BE2C (cell line): Measurements from ENCODE around the gene NAA35. TPM values are rescaled to one million over a fixed set of nuclear protein-coding genes. Genes with fewer than 3 reads are reported as not detected.

ENCODE experiments used
- DNase-seq: peaks from one replicate; pipeline ENCODE4 v3.0.0-alpha.2; 2020
- H3K27me3 ChIP-seq: fragments of 250-450 bp; sonication (Bioruptor Pico); 2 replicates; pipeline ENCODE4 v1.5.1; 2020; ENCODE audit warnings: mild to moderate bottlenecking
- H3K36me3 ChIP-seq: fragments of 250-450 bp; sonication (Bioruptor Pico); 2 replicates; pipeline ENCODE4 v1.5.1; 2020; ENCODE audit warnings: mild to moderate bottlenecking
- H3K4me1 ChIP-seq: fragments of 250-450 bp; sonication (Bioruptor Pico); 2 replicates; pipeline ENCODE4 v1.5.1; 2020
- H3K4me3 ChIP-seq: 2 replicates; pipeline ENCODE4 v1.5.1; 2011; ENCODE audit warnings: low read depth, low read length
- H3K9me3 ChIP-seq: fragments of 250-450 bp; sonication (Bioruptor Pico); 2 replicates; pipeline ENCODE4 v1.5.1; 2020
- polyA plus RNA-seq: library from polyadenylated mRNA; unstranded; fragments of >200 nt; gene quantifications from one replicate; pipeline ENCODE4 v1.2.1, GENCODE V29; 2012; ENCODE audit warnings: low read depth, missing spikeins; ENCODE audit not compliant: insufficient read length, insufficient read depth
- TF ChIP-seq, protein P1 (sequence below): IDR thresholded peaks from 2 replicates; pipeline ENCODE4 v1.5.1; 2012; ENCODE audit warnings: mild to moderate bottlenecking, low read depth, low read length

Gene NAA35
- 10.3 TPM for polyA plus RNA-seq

DNA sequence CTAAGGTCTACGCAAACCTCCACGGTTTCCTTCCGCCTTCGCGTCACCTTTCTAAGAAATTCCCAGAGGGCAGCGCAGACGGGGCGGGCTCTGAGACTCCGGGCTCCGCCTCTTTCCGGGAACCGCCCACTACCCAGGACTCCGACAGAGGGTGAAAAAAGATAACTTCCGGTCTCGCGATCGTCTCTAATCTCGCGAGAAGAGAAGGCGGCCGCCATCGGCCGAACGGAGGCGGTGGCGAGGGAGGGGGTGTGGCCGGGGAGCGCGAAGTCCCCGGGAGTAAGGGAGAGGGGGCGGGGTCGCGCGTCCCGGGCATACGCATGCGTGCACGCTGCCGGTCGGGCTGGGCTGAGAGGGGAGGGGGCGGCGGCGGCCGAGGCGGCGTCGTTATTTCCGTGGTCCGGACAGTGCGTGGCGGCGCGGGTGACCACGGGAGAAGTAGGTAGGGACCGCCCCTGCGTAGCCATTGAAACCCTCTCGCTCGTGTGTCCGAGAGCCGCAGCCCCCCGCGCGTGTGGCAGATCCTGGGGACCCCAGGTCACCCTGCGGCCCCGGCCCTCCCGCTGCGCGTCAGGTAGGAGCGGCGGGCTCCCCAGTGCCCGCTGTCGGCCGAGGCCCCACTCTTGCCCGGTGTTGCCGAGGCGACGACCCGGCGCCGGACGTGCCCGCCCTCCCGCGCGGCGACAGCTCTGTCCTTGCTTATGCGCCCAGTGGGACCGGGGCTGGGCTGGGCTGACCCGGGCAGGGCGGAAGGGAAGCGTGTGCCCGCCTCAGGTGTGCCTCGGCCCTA, at the start of gene NAA35:
TSS of gene NAA35 (plus strand) at position 315 of the 790 bp plus-strand sequence. CDS start 1,014 bp downstream, outside the sequence.
- H3K27me3 ChIP-seq = no peaks in the 10 kb centered on the region
- H3K9me3 ChIP-seq = no peaks in the 10 kb centered on the region
- peak; percentile 99 for DNase-seq
- H3K36me3 ChIP-seq = peaks cover 11% of the 10 kb centered on the region
- TF ChIP-seq, protein P1, sequence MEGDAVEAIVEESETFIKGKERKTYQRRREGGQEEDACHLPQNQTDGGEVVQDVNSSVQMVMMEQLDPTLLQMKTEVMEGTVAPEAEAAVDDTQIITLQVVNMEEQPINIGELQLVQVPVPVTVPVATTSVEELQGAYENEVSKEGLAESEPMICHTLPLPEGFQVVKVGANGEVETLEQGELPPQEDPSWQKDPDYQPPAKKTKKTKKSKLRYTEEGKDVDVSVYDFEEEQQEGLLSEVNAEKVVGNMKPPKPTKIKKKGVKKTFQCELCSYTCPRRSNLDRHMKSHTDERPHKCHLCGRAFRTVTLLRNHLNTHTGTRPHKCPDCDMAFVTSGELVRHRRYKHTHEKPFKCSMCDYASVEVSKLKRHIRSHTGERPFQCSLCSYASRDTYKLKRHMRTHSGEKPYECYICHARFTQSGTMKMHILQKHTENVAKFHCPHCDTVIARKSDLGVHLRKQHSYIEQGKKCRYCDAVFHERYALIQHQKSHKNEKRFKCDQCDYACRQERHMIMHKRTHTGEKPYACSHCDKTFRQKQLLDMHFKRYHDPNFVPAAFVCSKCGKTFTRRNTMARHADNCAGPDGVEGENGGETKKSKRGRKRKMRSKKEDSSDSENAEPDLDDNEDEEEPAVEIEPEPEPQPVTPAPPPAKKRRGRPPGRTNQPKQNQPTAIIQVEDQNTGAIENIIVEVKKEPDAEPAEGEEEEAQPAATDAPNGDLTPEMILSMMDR = no peak
- H3K4me1 ChIP-seq = peaks cover 6% of the 10 kb centered on the region
- H3K4me3 ChIP-seq = peak within 1 kb of the TSS; percentile 93

DNA sequence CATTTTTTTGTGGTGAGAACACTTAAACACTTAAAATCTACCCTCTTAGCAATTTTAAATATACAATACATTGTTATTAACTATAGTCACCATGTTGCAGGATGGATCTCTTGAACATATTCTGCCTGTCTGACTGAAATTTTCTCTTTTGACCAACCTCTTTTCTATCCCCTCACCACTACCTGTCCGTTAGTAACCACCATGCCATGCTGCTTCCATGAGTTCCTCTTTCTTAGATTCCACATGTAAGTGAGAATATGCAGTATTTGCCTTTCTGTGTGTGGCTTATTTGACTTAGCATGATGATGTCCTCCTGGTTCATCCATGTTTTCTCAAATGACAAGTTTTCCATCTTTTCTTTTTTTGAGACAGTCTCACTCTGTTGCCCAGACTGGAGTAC, 48.5 kb upstream of the NAA35 start:
- DNase-seq = no peak
- Histone ChIP-seq H3K36me3 (no peaks in the 10 kb centered on the region), H3K9me3 (no peaks in the 10 kb centered on the region), H3K4me3 (no peak overlapping the region), H3K27me3 (no peaks in the 10 kb centered on the region), H3K4me1 (no peaks in the 10 kb centered on the region)
- TF ChIP-seq, protein P1 = no peak

DNA sequence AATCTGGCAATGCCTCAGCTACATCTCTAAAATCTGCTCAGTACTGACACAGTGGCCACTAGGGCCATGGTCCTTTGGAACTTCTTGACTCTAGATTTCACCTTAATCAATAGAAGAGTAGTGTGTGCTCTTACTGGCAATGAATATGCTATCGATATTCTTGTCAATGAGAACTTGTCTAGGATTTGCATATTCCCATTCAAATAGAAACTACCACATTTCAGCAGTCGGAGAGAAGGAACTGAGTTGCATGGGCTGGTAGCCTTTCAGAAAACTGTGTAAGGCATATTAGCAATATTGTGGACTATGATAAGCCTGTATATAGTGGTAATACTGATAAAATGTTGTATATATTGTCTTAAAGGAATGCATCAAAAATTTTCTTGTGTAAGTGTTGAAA, 45.3 kb upstream of the NAA35 start:
- Histone ChIP-seq H3K36me3 (no peaks in the 10 kb centered on the region), H3K4me3 (no peak overlapping the region), H3K9me3 (no peaks in the 10 kb centered on the region), H3K27me3 (no peaks in the 10 kb centered on the region), H3K4me1 (no peaks in the 10 kb centered on the region)
- TF ChIP-seq, protein P1 = no peak
- no peak for DNase-seq

DNA sequence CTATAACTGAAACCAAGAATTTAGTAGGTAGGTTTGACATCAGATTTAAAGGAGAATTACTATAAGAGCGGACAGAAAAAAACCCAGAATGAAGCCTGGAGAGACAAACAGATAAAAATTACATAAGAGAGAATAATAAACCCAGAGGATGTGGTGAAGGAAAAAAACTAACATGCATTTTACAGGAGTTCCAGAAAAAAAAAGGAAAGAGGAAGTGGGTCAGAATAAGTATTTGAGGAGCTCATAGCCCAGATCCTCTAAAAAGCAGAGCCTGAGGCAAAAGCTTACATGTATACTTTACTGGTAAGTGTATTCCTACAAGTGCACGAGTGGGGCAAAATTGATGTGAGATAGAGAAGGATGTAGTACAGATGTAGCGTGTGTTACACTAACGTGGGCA, 43.1 kb upstream of the NAA35 start:
- no peaks in the 10 kb centered on the region for H3K9me3 ChIP-seq
- no peaks in the 10 kb centered on the region for H3K4me1 ChIP-seq
- DNase-seq = no peak
- H3K36me3 ChIP-seq = no peaks in the 10 kb centered on the region
- TF ChIP-seq, protein P1 = no peak
- no peak overlapping the region for H3K4me3 ChIP-seq
- no peaks in the 10 kb centered on the region for H3K27me3 ChIP-seq

DNA sequence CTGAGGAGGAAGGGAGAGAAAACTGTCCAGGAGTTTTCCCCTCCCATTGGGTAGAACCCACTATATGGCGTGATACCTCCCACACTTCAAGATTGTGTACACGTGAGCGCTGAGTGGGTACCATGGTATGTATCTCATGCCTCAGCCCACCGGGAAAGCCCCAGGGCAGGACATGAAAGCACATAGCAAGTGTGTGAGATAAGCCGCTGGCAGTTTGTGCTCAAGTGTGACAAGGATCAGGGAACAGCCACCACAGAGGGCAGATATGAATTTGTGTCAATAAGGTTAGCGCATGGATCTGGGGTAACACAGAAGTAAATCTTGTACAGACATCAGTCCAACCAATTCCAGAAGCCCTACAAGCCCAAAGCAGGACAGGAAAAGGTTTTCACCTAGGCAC, 42.6 kb upstream of the NAA35 start:
- Histone ChIP-seq H3K27me3 (no peaks in the 10 kb centered on the region), H3K4me3 (no peak overlapping the region), H3K4me1 (no peaks in the 10 kb centered on the region), H3K36me3 (no peaks in the 10 kb centered on the region), H3K9me3 (no peaks in the 10 kb centered on the region)
- TF ChIP-seq, protein P1 = no peak
- no peak for DNase-seq

DNA sequence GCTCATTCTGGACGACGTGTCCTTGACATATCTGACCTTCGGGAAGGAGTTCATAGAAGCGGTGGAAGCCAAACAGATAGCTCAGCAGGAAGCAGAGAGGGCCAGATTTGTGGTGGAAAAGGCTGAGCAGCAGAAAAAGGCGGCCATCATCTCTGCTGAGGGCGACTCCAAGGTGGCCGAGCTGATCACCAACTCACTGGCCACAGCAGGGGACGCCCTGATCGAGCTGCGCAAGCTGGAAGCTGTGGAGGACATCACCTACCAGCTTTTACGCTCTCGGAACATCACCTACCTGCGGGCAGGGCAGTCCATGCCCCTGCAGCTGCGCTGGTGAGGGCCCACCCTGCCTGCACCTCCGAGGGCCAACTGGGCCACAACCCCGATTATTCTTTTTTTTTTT, 41.6 kb upstream of the NAA35 start:
- TF ChIP-seq, protein P1 = no peak
- Histone ChIP-seq H3K36me3 (no peaks in the 10 kb centered on the region), H3K27me3 (0 out of 2 replicates have a peak, but pooled peaks cover 2% of the 10 kb centered on the region), H3K4me1 (no peaks in the 10 kb centered on the region), H3K4me3 (no peak overlapping the region), H3K9me3 (no peaks in the 10 kb centered on the region)
- DNase-seq = no peak
